C1 segment of cervical spinal cord (tissue), 14 donors: Measurements from ENCODE around the gene SLCO1B3.

ENCODE experiments used
- DNase-seq, 14 donors: peaks; one replicate each; lab custom pipeline; 2025; lab: John Stamatoyannopoulos, UW

The SLCO1B3 gene

GRCh38 chr12:20885116-20885515, 74.6 kb downstream of the SLCO1B3 start:
- DNase-seq, result no peak

DNA sequence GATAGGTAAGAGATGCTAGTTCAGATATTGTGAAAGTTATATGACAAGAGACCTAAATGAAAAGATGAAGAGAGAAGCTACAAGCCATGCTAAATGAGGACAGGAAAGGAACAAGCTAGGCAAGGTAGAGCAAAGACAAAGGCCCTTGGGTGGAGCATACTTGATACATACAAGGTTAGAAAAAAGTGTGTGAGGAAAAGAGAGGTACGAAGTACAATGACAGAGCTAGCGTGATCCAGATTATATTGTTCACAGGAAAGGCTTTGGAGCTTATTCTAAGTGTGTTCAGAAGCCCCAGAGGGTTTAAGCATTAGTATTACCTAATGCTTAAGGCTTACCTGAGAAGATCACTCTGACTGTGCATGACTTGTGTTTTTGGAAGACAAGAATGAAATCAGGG, 75.0 kb downstream of the SLCO1B3 start:
- no peak for DNase-seq

DNA sequence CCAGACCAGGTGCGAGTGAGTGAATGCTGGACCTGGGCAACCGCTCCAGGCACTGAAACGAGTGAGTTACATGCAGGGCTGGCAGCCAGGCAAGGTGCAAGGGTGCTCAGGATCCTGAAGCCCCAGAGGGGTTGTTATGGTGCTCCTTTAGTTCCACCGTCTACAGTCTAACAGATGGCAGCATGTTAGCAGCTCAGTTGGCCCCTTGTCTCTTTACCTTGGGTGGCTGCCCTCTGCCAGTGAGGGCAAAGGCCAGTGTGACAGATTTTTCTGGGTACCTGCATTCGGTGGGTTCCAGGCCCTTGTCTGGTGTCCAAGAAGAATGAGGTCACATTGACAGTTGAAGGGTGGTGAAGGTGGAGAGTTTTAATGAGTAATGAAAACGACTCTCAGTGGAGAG, 106.8 kb downstream of the SLCO1B3 start:
- peak in 1 of 14 donors; percentile 0 for DNase-seq

DNA sequence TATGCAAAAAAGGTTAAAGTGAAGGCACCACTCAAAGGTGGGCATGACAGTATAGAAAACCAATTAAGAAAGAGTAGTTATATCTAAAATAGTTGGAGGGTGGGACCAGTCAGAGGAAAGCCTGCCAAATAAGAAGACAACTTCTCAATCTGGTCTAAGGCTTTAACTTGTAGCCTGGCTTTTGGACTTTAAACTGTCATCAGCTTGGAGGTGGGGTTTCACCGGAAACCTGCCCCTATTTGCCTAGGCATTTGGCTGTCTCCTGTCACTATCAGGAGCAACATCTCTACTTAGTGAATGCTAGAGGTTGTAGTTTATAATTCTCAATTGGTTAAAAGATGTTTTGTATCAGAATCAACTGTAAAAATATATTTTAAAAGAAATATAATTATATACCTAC, 107.3 kb downstream of the SLCO1B3 start:
- no peak for DNase-seq

DNA sequence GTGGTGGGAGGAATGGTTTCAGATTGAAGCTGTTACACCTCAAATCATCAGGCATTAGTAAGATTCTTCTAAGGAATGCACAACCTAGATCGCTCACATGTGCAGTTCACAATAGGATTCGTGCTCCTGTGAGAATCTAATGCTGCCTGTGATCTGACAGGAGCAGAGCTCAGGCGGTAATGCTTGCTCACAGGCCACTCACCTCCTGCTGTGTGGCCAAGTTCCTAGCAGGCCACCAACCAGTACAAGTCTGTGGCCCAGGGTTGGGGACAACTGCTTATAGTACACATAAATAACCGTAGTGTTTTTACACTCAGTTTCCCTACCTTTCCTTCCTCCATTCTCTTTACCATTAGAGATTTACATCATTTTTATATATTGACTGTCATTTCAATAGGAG, 121.4 kb downstream of the SLCO1B3 start:
- no peak for DNase-seq

DNA sequence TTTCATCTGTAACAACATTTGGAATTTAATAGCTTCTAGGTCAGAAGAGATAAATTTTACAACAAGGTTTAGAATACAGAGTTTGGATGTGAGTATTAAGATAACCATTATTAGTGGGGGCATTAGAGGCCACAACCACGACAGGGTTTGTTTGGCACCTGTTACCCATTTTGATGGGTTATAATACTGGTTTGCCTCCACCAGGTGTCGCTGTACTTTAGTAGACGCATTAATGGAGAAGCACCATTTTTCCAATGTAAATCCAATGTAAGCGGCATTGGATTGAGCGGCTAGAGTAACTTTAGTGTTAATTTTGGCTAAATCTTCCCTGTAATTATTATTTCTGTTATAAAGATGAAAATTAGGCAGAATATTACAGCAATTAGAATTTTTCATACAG, 136.2 kb downstream of the SLCO1B3 start:
- DNase-seq, result no peak

DNA sequence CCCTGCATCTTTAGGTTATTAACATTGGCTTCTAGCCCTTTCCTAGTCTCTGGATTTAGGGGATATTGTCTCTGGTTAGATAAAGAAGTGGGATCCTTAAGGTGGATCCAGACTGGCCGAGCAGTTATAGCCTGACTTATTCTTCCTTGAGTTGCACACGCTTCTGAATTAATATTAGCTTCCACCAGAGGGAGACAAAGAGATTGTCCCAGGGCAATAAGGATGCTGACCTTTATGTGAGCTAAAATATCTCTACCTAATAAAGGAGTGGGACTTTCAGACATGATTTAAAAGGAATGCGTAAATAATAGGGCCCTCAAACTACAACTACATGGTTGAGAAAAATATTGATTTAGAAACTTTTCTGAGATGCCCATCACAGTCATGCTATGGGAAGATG, 139.7 kb downstream of the SLCO1B3 start:
- no peak for DNase-seq

GRCh38 chr12:20963303-20963702, 152.8 kb downstream of the SLCO1B3 start:
- no peak for DNase-seq

GRCh38 chr12:20963762-20964161, 153.3 kb downstream of the SLCO1B3 start:
- DNase-seq, result no peak
